Measurements from ENCODE around the gene MAP1B.

DNA sequence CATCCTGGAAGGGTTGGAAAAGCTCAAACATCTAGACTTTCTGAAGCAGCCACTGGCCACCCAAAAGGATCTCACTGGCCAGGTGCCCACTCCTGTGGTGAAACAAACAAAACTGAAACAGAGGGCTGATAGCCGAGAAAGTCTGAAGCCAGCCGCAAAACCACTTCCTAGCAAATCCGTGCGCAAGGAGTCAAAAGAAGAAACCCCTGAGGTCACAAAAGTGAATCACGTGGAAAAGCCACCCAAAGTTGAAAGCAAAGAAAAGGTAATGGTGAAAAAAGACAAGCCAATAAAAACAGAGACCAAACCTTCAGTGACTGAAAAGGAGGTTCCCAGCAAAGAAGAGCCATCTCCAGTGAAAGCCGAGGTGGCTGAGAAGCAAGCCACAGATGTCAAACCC, 87.6 kb downstream of the MAP1B start:
- no peak for TF ChIP-seq POLR2A (IDR thresholded peaks at IDR 0.05)
- TF ChIP-seq, protein P1, sequence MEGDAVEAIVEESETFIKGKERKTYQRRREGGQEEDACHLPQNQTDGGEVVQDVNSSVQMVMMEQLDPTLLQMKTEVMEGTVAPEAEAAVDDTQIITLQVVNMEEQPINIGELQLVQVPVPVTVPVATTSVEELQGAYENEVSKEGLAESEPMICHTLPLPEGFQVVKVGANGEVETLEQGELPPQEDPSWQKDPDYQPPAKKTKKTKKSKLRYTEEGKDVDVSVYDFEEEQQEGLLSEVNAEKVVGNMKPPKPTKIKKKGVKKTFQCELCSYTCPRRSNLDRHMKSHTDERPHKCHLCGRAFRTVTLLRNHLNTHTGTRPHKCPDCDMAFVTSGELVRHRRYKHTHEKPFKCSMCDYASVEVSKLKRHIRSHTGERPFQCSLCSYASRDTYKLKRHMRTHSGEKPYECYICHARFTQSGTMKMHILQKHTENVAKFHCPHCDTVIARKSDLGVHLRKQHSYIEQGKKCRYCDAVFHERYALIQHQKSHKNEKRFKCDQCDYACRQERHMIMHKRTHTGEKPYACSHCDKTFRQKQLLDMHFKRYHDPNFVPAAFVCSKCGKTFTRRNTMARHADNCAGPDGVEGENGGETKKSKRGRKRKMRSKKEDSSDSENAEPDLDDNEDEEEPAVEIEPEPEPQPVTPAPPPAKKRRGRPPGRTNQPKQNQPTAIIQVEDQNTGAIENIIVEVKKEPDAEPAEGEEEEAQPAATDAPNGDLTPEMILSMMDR (IDR thresholded peaks at IDR 0.05 in 8 of 11, conservative IDR thresholded peaks at IDR 0.05 in 3 of 11), result no peak
- TF ChIP-seq POLR2AphosphoS5 (IDR thresholded peaks at IDR 0.05), result no peak
